Heart left ventricle (tissue), 16 donors: Measurements from ENCODE around the gene HOXD12. TPM values are rescaled to one million over a fixed set of nuclear protein-coding genes. Genes with fewer than 3 reads are reported as not detected.

Experiments
- ATAC-seq, 4 donors: fragments of 200-7000 bp; cut with Tn5 transposase; one replicate each; pipeline ENCODE4 v1.9.1; 2020 to 2022; ENCODE audit warnings: moderate library complexity in 4 of 4, mild to moderate bottlenecking in 3 of 4, moderate number of reproducible peaks in 1 of 4
- DNase-seq, 5 donors: peaks; one replicate each; pipeline ENCODE4 v3.0.0-alpha.2; 2020
- H3K27ac ChIP-seq, 12 donors: fragments of 200-600 bp; sonication (generic) in 4 of 12; one replicate each; pipeline versions ENCODE4 v1.5.0 to v1.8.0; 2016 to 2022; ENCODE audit warnings: mild to moderate bottlenecking in 2 of 12
- H3K27me3 ChIP-seq, 9 donors: fragments of 200-600 bp; sonication (generic) in 2 of 9; one replicate each; pipeline versions ENCODE4 v1.5.1 to v1.8.0; 2016 to 2022; ENCODE audit warnings: mild to moderate bottlenecking in 3 of 9
- H3K36me3 ChIP-seq, 9 donors: fragments of 200-600 bp; sonication (generic) in 2 of 9; one replicate each; pipeline versions ENCODE4 v1.5.0 to v1.8.0; 2018 to 2022; ENCODE audit warnings: mild to moderate bottlenecking in 2 of 9
- H3K4me1 ChIP-seq, 12 donors: fragments of 200-600 bp; sonication (generic) in 4 of 12; one replicate each; pipeline versions ENCODE4 v1.5.0 to v1.8.0; 2016 to 2022; ENCODE audit warnings: mild to moderate bottlenecking in 3 of 12
- H3K4me3 ChIP-seq, 12 donors: fragments of 200-600 bp; sonication (generic) in 4 of 12; one replicate each; pipeline versions ENCODE4 v1.5.0 to v1.8.0; 2017 to 2022; ENCODE audit warnings: mild to moderate bottlenecking in 9 of 12, moderate library complexity in 4 of 12
- H3K9me3 ChIP-seq, 12 donors: fragments of 200-600 bp; sonication (generic) in 4 of 12; one replicate each; pipeline versions ENCODE4 v1.5.0 to v1.8.0; 2016 to 2022; ENCODE audit warnings: mild to moderate bottlenecking in 1 of 12
- POLR2A ChIP-seq, 2 donors: fragments of 450-650 bp; IDR thresholded peaks; one replicate each; pipeline ENCODE4 v1.6.1; 2017; ENCODE audit warnings: antibody characterized with exemption in 2 of 2, mild to moderate bottlenecking in 2 of 2, moderate library complexity in 2 of 2
- WGBS, 4 donors: extraction: QIAGEN DNeasy Blood & Tissue Kit in 2 of 4; methylation state at CpG; one replicate each; pipeline versions ENCODE4 v1.1.5 to v1.1.7; 2013 to 2018; 5-methylcytosine and 5-hydroxymethylcytosine counted together
- intact Hi-C, 10 donors: fragments of 100-400 bp; cut with DNase I; formaldehyde crosslinking; loops; one replicate each; pipeline versions ENCODE4 v1.11.1 to v1.14.2; 2022
- polyA plus RNA-seq, 2 donors: library from polyadenylated mRNA; stranded (reverse); fragments of 200-250 nt; gene quantifications; one replicate each; pipeline ENCODE4 v1.2.3, GENCODE V29; 2013
- total RNA-seq, 9 donors: library from RNA; depleted of rRNA in 2 of 9; stranded (reverse); fragments of >200 nt in 2 of 9; fragmentation: NEBNext Ultra II Directional in 3 of 9; extraction: Animal tissue kit (Norgen Biotek cat#: 25700) in 3 of 9; gene quantifications; one replicate each; pipeline versions ENCODE4 v1.1.0 to v1.2.4, GENCODE V29; 2016 to 2023
- TF ChIP-seq, protein P1 (sequence below), 12 donors: fragments of 200-600 bp; sonication (generic) in 4 of 12; IDR thresholded peaks; one replicate each; pipeline versions ENCODE4 v1.5.0 to v1.8.0; 2018 to 2022; ENCODE audit warnings: antibody characterized with exemption in 12 of 12, mild to moderate bottlenecking in 5 of 12
- donor health status: ischemic (EF 13 %, LVEDD 7.1; RV severe dilation, severe dysfunction).
- donor health status: healthy with polysubstance abuse.
- donor health status: DM: no; HTN: yes; CAD: no.
- donor health status: DM: no; HTN: no; CAD: no.
- donor health status: ischemic (EF 25% LVEDD 6.9; RV normal size, moderate dysfunction).
- donor health status: ischemic (EF 25% LVEDD 5.7; RV mildly dilated, moderate dysfunction).
- donor health status: healthy.
- donor health status: DM: yes; HTN: yes; CAD: no.
- donor health status: ischemic (EF 35%, LVEDD 5.7; RV mildly dilated, moderate dysfunction).
- donor health status: nonischemic (EF 11% LVEDD 7.7; RV severe dilation, severe dysfunction).
- donor health status: DM: yes; HTN: yes; CAD: no.
- donor health status: PGD.
- donor health status: ischemic (EF 29% LVEDD 5.4; RV normal size, mild dysfunction).
- donor health status: nonischemic (EF 23%, LVEDD 6.1; RV moderate dilation, normal function).

Gene HOXD12
- total and polyA plus RNA-seq, 11 donors: not detected

DNA sequence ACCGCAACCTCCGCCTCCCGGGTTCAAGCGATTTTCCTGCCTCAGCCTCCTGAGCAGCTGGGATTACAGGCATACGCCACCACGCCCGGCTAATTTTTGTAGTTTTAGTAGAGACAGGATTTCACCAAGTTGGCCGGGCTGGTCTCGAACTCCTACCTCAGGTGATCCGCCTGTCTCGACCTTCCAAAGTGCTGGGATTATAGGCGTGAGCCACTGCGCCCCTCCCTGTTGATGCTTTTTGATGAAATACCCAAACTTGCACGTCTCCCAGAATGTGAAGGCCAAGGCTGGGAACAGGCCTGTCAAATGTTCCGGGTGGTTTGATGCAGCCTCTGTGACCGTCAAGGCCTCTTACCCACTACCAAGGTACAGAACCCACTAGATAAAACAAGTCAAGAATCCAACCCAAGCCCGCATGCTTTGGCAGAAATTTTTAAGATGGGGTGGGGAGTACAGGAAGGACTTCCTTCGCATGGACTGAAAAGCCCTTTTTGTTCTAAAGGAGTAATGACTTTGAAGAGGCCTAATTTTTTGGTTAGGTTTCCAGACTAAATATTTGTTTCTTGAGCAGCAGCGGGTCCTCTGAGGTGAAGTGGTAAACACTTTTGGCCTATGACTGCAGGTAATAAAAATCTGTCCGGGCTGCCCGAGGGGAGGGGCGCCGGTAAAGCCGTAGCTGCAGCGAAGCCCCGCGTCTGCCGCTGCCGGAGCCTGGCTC, 12.1 kb upstream of the HOXD12 start:
- peak overlapping the region in 5 of 12 donors; percentile 7 to 36 (median 23) for H3K4me3 ChIP-seq
- H3K36me3 ChIP-seq: no peaks in the 10 kb centered on the region
- H3K9me3 ChIP-seq: no peaks in the 10 kb centered on the region
- no peak for DNase-seq
- WGBS, 4 donors: 32 to 43% (median 33%) methylated on average over 21 to 29 of the region's 29 CpGs
- ATAC-seq: no peak
- H3K27me3 ChIP-seq: peaks cover 88 to 100% (median 99%) of the 10 kb centered on the region in 9 donors
- TF ChIP-seq POLR2A (IDR thresholded peaks at IDR 0.05): no peak
- TF ChIP-seq, protein P1, sequence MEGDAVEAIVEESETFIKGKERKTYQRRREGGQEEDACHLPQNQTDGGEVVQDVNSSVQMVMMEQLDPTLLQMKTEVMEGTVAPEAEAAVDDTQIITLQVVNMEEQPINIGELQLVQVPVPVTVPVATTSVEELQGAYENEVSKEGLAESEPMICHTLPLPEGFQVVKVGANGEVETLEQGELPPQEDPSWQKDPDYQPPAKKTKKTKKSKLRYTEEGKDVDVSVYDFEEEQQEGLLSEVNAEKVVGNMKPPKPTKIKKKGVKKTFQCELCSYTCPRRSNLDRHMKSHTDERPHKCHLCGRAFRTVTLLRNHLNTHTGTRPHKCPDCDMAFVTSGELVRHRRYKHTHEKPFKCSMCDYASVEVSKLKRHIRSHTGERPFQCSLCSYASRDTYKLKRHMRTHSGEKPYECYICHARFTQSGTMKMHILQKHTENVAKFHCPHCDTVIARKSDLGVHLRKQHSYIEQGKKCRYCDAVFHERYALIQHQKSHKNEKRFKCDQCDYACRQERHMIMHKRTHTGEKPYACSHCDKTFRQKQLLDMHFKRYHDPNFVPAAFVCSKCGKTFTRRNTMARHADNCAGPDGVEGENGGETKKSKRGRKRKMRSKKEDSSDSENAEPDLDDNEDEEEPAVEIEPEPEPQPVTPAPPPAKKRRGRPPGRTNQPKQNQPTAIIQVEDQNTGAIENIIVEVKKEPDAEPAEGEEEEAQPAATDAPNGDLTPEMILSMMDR (IDR thresholded peaks at IDR 0.05): no peak
- H3K4me1 ChIP-seq: peaks cover 0 to 49% (median 15%) of the 10 kb centered on the region in 12 donors
- intact Hi-C loops: loop anchor here (2.0 to 10.0 kb wide), 8 partner anchors 397 to 721 kb away; no protein-coding TSS in a partner anchor
- peak overlapping the region in 1 of 12 donors; percentile 86 for H3K27ac ChIP-seq

DNA sequence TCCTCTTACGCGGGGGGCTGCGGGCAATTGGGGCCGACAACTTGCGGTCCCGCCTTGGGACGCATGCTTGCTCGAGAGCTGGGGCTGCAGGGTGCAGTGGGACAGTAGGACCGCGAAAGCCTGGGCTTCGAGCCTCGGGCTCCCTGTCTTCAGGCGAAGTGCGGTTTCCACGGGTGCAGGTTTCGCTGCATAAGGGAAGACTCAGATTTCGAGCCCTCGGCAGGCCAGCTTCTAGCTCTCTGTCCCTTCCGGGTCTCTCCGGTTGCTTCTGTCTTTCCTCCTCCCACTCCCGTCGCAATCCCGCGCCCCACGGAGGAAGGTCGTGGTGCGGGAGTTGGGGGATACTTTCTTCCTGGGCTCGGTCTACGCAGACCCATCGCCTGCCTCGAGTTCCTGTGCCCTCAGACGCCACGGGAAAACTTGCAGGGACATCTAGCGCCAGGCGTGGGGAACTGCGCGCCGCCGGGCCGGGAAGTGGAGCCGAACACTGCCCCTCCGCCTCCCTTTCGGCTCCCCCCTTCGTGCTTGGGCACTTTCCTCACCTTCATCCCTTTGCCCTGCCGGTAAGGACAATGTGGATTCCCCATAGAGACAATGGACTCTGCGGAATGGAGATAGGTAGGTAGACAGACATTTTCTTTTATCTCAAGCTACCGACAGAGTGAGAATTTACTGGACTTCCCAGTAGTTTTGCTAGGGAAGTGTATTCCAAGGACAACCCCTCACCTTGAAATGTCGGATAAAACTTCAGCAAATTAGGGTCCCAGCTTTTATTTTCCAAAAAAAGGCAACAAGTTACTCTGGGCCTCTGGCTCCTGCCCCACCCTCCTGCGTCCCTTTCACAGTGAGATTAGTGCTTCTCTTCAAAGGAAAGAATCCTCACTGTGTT, 11.3 kb upstream of the HOXD12 start:
- ATAC-seq: peak; percentile 41 to 87 (median 84)
- no peaks in the 10 kb centered on the region for H3K9me3 ChIP-seq
- TF ChIP-seq, protein P1 (IDR thresholded peaks at IDR 0.05): peak; percentile 54 to 80 (median 75)
- no peak for TF ChIP-seq POLR2A (IDR thresholded peaks at IDR 0.05)
- 2 to 4% (median 3%) methylated on average over 32 to 49 of the region's 49 CpGs for WGBS, 4 donors
- H3K4me1 ChIP-seq: peaks cover 0 to 51% (median 12%) of the 10 kb centered on the region in 12 donors
- peaks cover 88 to 100% (median 98%) of the 10 kb centered on the region in 9 donors for H3K27me3 ChIP-seq
- no peaks in the 10 kb centered on the region for H3K36me3 ChIP-seq
- peak overlapping the region in 1 of 12 donors; percentile 86 for H3K27ac ChIP-seq
- intact Hi-C loops: loop anchor here (2.0 to 10.0 kb wide), 7 partner anchors 397 to 721 kb away; no protein-coding TSS in a partner anchor
- DNase-seq: peak in 3 of 5 donors; percentile 43 to 77 (median 52)
- H3K4me3 ChIP-seq: peak overlapping the region in 11 of 12 donors; percentile 7 to 43 (median 25)

DNA sequence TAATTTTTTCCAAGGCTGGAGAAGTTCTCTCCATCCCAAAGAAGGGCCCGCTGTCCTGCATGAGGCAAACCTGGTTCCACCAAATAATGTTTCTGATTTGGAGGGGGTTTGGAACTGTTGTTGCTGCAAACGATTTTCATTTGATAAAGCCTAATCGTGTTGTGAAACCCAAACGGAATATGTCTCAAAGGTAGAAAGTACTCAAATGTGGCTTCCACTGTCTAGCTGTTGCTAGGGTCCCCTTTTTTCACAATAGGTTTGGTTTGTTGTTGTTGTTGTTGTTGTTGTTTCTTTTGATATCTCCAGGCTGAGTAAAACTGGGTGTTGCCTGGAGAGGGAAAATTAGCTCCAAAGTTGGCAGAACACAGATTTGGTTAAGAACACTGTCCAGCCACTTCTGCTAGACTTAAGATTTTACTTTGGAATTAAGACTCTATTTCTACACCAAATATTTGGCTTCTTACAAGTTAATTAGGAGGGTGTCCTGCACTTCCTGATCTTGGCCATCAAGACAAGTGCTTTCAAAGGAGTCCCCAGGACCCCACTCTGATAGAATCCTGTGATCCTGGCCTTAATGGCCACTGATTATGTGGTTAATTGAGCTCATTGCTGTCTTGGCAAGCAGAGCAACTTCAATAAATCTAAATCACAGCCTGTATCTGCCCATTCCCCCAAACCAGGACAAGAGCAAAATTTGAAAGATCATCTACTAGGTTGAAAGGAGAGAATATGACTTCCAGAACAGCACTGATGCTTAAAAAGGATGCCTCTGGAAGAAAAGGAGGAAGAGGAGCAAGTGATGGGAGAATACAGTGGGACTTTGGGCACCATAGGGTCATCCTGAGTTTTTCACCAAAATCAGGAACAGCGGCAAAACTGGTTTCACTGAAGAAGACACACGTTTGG, 10.4 kb upstream of the HOXD12 start:
- Histone ChIP-seq H3K27me3 (peaks cover 87 to 100% (median 98%) of the 10 kb centered on the region in 9 donors), H3K4me1 (peaks cover 0 to 49% (median 12%) of the 10 kb centered on the region in 12 donors)
- WGBS, 4 donors: 6 to 14% (median 8%) methylated on average over 6 of the region's 6 CpGs

More for the DNA sequence above, 10.4 kb upstream of the HOXD12 start:
- no peaks in the 10 kb centered on the region for H3K9me3 ChIP-seq
- no peak overlapping the region for H3K4me3 ChIP-seq
- peak overlapping the region in 1 of 12 donors; percentile 86 for H3K27ac ChIP-seq
- DNase-seq (no peak), ATAC-seq (no peak)
- no peaks in the 10 kb centered on the region for H3K36me3 ChIP-seq
- intact Hi-C loops: loop anchor here (2.0 to 10.0 kb wide), 7 partner anchors 398 to 722 kb away; no protein-coding TSS in a partner anchor
- TF ChIP-seq POLR2A (IDR thresholded peaks at IDR 0.05): no peak
